Activated effector memory CD4-positive, alpha-beta T cell treated with Interleukin-2 at 50 U/mL for 16 hours (primary cell): ENCODE measurements around the gene GPS1.

Experiments
- DNase-seq: peaks from one replicate; pipeline ENCODE4 v3.0.0-alpha.2; 2020

Gene GPS1

GRCh38 chr17:82051776-82052637, at the start of gene GPS1, which contains the start of gene RFNG:
Gene GPS1, plus strand, starts transcription at chr17:82051898. Its CDS starts 34 bp downstream, at chr17:82051932.
Gene RFNG, minus strand, starts transcription at chr17:82051811. Its CDS starts 45 bp downstream, at chr17:82051766.
- DNase-seq: peak; percentile 77

- no peak for DNase-seq
Observed at GRCh38 chr17:82003411-82004381, 48.0 kb upstream of the GPS1 start.

- no peak for DNase-seq
Observed at GRCh38 chr17:82004517-82005455, 46.9 kb upstream of the GPS1 start.

- no peak for DNase-seq
Observed at GRCh38 chr17:82005701-82006348, 45.9 kb upstream of the GPS1 start.

- DNase-seq: no peak
Observed at GRCh38 chr17:82006468-82007227, 45.0 kb upstream of the GPS1 start.

- DNase-seq: no peak
Observed at GRCh38 chr17:82007228-82007494, 44.5 kb upstream of the GPS1 start.

- DNase-seq: no peak
Observed at GRCh38 chr17:82007495-82008257, 44.0 kb upstream of the GPS1 start.

- no peak for DNase-seq
Observed at GRCh38 chr17:82008258-82008940, 43.3 kb upstream of the GPS1 start.

- no peak for DNase-seq
Observed at GRCh38 chr17:82008941-82009405, 42.7 kb upstream of the GPS1 start.

GRCh38 chr17:82009413-82009812, 42.3 kb upstream of the GPS1 start:
- no peak for DNase-seq

GRCh38 chr17:82010575-82011525, 40.8 kb upstream of the GPS1 start:
- DNase-seq: no peak

GRCh38 chr17:82011617-82012187, 40.0 kb upstream of the GPS1 start:
- DNase-seq: no peak

- no peak for DNase-seq
Observed at GRCh38 chr17:82012261-82012639, 39.4 kb upstream of the GPS1 start.

GRCh38 chr17:82012640-82013295, 38.9 kb upstream of the GPS1 start:
- no peak for DNase-seq

- DNase-seq: no peak
Observed at GRCh38 chr17:82013341-82013740, 38.4 kb upstream of the GPS1 start.

- no peak for DNase-seq
Observed at GRCh38 chr17:82013772-82014321, 37.9 kb upstream of the GPS1 start.

- no peak for DNase-seq
Observed at GRCh38 chr17:82014432-82014831, 37.3 kb upstream of the GPS1 start.
